ENCODE data around the gene RMND5B. TPM values are rescaled to one million over a fixed set of nuclear protein-coding genes. Genes with fewer than 3 reads are reported as not detected.
A peak's percentile ranks its signal among the peaks of the same experiment; 100 is the strongest.
"Not testable (repeated sequence)": the region's sequence is repeated elsewhere in the genome, so short reads cannot be mapped to it uniquely, and the experiment has no call there.

Gene RMND5B
- total RNA-seq, 1 donor from 2014 or later: 25.3 TPM

DNA sequence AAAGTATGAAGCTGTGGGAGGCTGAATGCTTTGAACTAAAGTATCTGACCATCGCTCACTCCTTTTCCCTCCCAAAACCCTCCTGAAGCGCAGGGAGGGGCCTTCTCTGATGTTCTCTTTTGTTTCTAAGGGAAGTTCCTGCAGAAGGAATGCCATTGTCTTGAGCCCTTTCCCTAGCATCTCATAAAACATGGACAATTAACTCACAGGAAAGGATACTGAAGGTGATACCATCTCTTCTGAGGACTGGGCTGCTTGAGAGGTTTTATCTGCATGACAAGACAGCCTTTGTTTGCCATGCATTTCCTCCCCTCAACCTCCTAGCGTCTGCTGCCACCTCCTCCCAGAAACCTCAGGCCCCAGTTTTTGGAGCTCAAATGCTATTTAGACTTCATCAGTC is 4.3 kb upstream of the RMND5B start:
- Histone ChIP-seq H3K4me1 (peaks cover 21% of the 10 kb centered on the region), H3K79me2 (ENCODE audit: low read depth) (peaks cover 6% of the 10 kb centered on the region), H3K27me3 (no peaks in the 10 kb centered on the region), H3K9ac (no peak overlapping the region), H3K36me3 (no peaks in the 10 kb centered on the region), H3F3A (ENCODE audit: low read depth) (peaks cover 51% of the 10 kb centered on the region), H3K4me3 (peak overlapping the region; percentile 2), H3K9me3 (ENCODE audit: low read depth) (no peaks in the 10 kb centered on the region), H2AFZ (replicated peaks) (no peak overlapping the region), H3K4me2 (peak overlapping the region; percentile 65), H3K27ac (peak overlapping the region; percentile 83), H4K20me1 (ENCODE audit: low read depth) (peaks cover 1% of the 10 kb centered on the region)
- Mint-ChIP-seq H3K4me3 (no peak overlapping the region), H3K27ac (no peak overlapping the region), H3K4me1 (peaks cover 25% of the 10 kb centered on the region), H3K9me3 (no peaks in the 10 kb centered on the region), H3K36me3 (peaks cover 3% of the 10 kb centered on the region), H3K27me3 (ENCODE audit: insufficient read depth, low read depth) (peaks cover 8% of the 10 kb centered on the region)
- TF ChIP-seq EZH2phosphoT487 (IDR thresholded peaks at IDR 0.05) (no peak), EZH2 (IDR thresholded peaks at IDR 0.05) (no peak)
- TF ChIP-seq, protein P1, sequence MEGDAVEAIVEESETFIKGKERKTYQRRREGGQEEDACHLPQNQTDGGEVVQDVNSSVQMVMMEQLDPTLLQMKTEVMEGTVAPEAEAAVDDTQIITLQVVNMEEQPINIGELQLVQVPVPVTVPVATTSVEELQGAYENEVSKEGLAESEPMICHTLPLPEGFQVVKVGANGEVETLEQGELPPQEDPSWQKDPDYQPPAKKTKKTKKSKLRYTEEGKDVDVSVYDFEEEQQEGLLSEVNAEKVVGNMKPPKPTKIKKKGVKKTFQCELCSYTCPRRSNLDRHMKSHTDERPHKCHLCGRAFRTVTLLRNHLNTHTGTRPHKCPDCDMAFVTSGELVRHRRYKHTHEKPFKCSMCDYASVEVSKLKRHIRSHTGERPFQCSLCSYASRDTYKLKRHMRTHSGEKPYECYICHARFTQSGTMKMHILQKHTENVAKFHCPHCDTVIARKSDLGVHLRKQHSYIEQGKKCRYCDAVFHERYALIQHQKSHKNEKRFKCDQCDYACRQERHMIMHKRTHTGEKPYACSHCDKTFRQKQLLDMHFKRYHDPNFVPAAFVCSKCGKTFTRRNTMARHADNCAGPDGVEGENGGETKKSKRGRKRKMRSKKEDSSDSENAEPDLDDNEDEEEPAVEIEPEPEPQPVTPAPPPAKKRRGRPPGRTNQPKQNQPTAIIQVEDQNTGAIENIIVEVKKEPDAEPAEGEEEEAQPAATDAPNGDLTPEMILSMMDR (IDR thresholded peaks at IDR 0.05): no peak
- peak; percentile 82 for DNase-seq (ENCODE audit: low spot score)

DNA sequence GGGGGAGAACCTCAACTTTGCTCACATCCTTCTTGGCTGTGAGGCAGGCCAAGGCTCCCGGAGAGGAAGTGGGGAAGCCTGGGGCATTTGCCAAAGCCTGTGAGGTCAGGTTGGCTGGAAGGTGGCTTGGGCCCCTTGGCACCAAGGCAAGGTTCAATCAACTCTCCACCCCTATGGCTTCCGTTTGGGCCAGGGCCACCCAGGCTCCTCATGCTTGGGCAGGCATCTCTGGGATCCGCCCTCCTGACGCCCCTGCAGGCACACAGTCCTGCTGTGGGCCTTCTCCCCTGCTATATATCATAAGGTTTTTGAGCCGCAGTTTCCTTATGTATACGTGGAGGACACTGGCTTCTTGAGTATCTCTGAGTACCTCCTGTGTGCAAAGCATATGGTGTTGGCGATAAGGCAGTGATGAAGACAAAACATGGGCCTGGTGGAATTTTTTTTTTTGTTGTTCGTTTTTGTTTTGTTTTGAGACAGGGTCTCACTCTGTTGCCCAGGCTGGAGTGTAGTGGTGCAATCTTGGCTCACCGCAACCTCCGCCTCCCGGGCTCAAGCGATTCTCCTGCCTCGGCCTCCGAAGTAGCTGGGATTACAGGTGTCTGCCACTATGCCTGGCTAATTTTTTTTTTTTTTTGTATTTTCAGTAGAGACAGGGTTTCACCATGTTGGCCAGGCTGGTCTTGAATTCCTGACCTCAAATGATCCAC is 3.4 kb upstream of the RMND5B start:
- H3K4me3 ChIP-seq; H3K27me3 ChIP-seq; DNase-seq (ENCODE audit: low spot score); H3K9me3 ChIP-seq (ENCODE audit: low read depth); H3K9ac ChIP-seq; H3K36me3 ChIP-seq; H2AFZ ChIP-seq (replicated peaks); H3K36me3 Mint-ChIP-seq; H4K20me1 ChIP-seq (ENCODE audit: low read depth); H3K4me3 Mint-ChIP-seq; H3K9me3 Mint-ChIP-seq: not testable (repeated sequence)
- H3K4me1 ChIP-seq: peaks cover 21% of the 10 kb centered on the region
- peak overlapping the region; percentile 65 for H3K4me2 ChIP-seq
- peaks cover 54% of the 10 kb centered on the region for H3F3A ChIP-seq (ENCODE audit: low read depth)
- H3K27me3 Mint-ChIP-seq (ENCODE audit: insufficient read depth, low read depth): peaks cover 10% of the 10 kb centered on the region
- peak overlapping the region; percentile 83 for H3K27ac ChIP-seq
- H3K4me1 Mint-ChIP-seq: peaks cover 28% of the 10 kb centered on the region
- H3K27ac Mint-ChIP-seq: peak overlapping the region; percentile 69
- peaks cover 15% of the 10 kb centered on the region for H3K79me2 ChIP-seq (ENCODE audit: low read depth)

DNA sequence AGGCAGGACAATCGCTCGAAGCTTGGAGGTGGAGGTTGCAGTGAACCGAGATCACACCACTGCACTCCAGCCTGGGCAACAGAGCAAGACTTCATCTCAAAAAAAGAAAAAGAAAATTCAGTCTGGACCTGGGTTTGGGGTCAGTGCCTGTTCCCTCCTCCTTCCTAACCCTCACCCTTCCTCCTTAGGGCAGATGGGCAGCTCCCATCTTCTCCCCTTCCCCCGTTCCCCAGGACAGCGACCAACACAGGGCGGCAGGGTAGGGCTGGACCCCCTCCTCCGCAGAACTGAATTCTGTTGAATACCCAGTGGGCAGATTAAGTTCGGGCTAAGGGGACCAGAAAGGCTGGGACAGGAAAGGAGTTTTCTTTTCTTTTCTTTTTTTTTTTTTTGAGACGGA is 1.5 kb upstream of the RMND5B start:
- TF ChIP-seq, protein P1 (IDR thresholded peaks at IDR 0.05): no peak
- Histone ChIP-seq H3K9me3 (ENCODE audit: low read depth) (no peaks in the 10 kb centered on the region), H3F3A (ENCODE audit: low read depth) (peaks cover 54% of the 10 kb centered on the region), H3K4me1 (peaks cover 21% of the 10 kb centered on the region), H3K27me3 (no peaks in the 10 kb centered on the region), H3K9ac (no peak overlapping the region), H3K27ac (no peak overlapping the region), H3K79me2 (ENCODE audit: low read depth) (peaks cover 25% of the 10 kb centered on the region), H3K4me2 (no peak overlapping the region), H3K4me3 (no peak overlapping the region), H4K20me1 (ENCODE audit: low read depth) (no peaks in the 10 kb centered on the region), H3K36me3 (no peaks in the 10 kb centered on the region), H2AFZ (replicated peaks) (no peak overlapping the region)
- no peak for DNase-seq (ENCODE audit: low spot score)
- Mint-ChIP-seq H3K9me3 (no peaks in the 10 kb centered on the region), H3K36me3 (peaks cover 11% of the 10 kb centered on the region), H3K27me3 (ENCODE audit: insufficient read depth, low read depth) (peaks cover 10% of the 10 kb centered on the region), H3K4me1 (peaks cover 32% of the 10 kb centered on the region), H3K27ac (peak overlapping the region; percentile 42), H3K4me3 (peak overlapping the region; percentile 86)

DNA sequence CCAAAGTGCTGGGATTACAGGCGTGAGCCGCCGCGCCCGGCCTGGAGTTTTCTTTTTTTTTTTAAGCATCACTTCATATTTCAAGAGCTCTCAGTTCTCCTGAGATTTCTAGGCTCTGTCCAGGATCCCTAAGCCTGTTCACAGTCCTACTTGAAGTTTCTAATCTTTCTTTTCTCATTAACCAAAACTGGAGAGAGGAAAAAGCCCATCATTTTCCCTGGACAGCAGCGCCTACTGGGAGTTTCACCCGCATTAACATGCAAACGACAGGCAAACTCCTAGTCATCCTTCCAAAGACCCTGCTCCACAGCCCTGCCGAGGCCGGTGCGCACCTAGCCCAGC is 609 bp upstream of the RMND5B start:
- not testable (repeated sequence) for DNase-seq (ENCODE audit: low spot score); H3K27me3 ChIP-seq; H3K9me3 Mint-ChIP-seq; H3K36me3 ChIP-seq; H4K20me1 ChIP-seq (ENCODE audit: low read depth); H3K27me3 Mint-ChIP-seq (ENCODE audit: insufficient read depth, low read depth); H3K9me3 ChIP-seq (ENCODE audit: low read depth)
- Histone ChIP-seq H3F3A (ENCODE audit: low read depth) (peaks cover 50% of the 10 kb centered on the region), H3K4me3 (peak overlapping the region; percentile 99), H3K79me2 (ENCODE audit: low read depth) (peaks cover 25% of the 10 kb centered on the region), H3K27ac (peak overlapping the region; percentile 93), H3K4me2 (peak overlapping the region; percentile 82), H3K4me1 (peaks cover 21% of the 10 kb centered on the region), H2AFZ (replicated peaks) (peak overlapping the region; percentile 91), H3K9ac (peak overlapping the region; percentile 15)
- Mint-ChIP-seq H3K36me3 (peaks cover 11% of the 10 kb centered on the region), H3K27ac (peak overlapping the region; percentile 74), H3K4me1 (peaks cover 31% of the 10 kb centered on the region), H3K4me3 (peak overlapping the region; percentile 86)
